ENCODE data around the gene DGKI. TPM values are rescaled to one million over a fixed set of nuclear protein-coding genes. Genes with fewer than 3 reads are reported as not detected.

Gene DGKI
- polyA plus RNA-seq, 2 of the 4 experiments (the other 2 are of a cell fraction) = 0.05 to 0.08 TPM

DNA sequence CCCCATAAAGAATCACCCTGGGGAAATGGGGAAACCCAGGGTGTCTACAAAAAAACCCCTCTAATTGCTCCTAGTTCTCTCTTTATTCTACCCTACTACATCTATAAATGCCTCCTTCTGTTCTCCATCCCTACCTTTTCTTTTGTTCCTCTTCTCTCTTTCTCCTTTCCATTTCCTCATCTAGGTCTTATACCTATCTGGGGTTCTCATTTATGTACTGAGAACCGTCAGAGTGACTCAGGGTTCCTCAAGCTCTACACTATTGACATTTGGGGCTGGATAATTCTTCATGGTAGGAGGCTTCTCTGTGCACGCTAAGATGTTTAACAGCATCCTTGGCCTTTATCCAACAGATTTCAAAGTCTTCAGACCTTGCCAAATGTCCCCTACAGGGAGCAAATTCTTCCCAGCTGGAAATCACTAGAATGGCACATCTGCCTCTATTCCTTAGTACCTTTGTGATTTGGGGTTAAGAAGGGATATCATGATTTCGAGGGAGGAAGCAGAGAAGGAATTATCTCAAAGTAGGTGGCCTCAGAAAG, 365.9 kb downstream of the DGKI start:
- Histone ChIP-seq H3K27ac (no peak overlapping the region), H3K9me3 (no peaks in the 10 kb centered on the region), H3K4me1 (no peaks in the 10 kb centered on the region), H3K4me2 (no peak overlapping the region), H3K4me3 (no peak overlapping the region)
- TF ChIP-seq ESRRA (IDR thresholded peaks at IDR 0.05; ENCODE audit: borderline replicate concordance, low read length) = no peak
- no peak for TF ChIP-seq RFX5 (IDR thresholded peaks at IDR 0.05)
- TF ChIP-seq ZFP36 (IDR thresholded peaks at IDR 0.05; ENCODE audit: borderline replicate concordance, partially characterized antibody) = no peak
- TF ChIP-seq, protein P1, sequence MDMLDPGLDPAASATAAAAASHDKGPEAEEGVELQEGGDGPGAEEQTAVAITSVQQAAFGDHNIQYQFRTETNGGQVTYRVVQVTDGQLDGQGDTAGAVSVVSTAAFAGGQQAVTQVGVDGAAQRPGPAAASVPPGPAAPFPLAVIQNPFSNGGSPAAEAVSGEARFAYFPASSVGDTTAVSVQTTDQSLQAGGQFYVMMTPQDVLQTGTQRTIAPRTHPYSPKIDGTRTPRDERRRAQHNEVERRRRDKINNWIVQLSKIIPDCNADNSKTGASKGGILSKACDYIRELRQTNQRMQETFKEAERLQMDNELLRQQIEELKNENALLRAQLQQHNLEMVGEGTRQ (IDR thresholded peaks at IDR 0.05) = no peak
- no peak for TF ChIP-seq CHD2 (IDR thresholded peaks at IDR 0.05; ENCODE audit: low read length, partially characterized antibody)
- no peak for TF ChIP-seq TFCP2L1 (CRISPR knock-in tag; IDR thresholded peaks at IDR 0.05)
- TF ChIP-seq BHLHE40 (IDR thresholded peaks at IDR 0.05; ENCODE audit: low read depth, low read length) = no peak
- TF ChIP-seq RNF2 (IDR thresholded peaks at IDR 0.05; ENCODE audit: borderline replicate concordance, low read depth) = no peak
- TF ChIP-seq, protein P2, sequence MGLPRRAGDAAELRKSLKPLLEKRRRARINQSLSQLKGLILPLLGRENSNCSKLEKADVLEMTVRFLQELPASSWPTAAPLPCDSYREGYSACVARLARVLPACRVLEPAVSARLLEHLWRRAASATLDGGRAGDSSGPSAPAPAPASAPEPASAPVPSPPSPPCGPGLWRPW (IDR thresholded peaks at IDR 0.05) = no peak
- TF ChIP-seq, protein P3, sequence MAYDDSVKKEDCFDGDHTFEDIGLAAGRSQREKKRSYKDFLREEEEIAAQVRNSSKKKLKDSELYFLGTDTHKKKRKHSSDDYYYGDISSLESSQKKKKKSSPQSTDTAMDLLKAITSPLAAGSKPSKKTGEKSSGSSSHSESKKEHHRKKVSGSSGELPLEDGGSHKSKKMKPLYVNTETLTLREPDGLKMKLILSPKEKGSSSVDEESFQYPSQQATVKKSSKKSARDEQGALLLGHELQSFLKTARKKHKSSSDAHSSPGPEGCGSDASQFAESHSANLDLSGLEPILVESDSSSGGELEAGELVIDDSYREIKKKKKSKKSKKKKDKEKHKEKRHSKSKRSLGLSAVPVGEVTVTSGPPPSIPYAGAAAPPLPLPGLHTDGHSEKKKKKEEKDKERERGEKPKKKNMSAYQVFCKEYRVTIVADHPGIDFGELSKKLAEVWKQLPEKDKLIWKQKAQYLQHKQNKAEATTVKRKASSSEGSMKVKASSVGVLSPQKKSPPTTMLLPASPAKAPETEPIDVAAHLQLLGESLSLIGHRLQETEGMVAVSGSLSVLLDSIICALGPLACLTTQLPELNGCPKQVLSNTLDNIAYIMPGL (CRISPR knock-in tag; IDR thresholded peaks at IDR 0.05; ENCODE audit: borderline replicate concordance) = no peak
- TF ChIP-seq GATA3 (IDR thresholded peaks at IDR 0.05; ENCODE audit: borderline replicate concordance) = no peak
- no peak for TF ChIP-seq JUNB (IDR thresholded peaks at IDR 0.05)
- TF ChIP-seq NR3C1 (IDR thresholded peaks at IDR 0.05) = no peak
- TF ChIP-seq, protein P4, sequence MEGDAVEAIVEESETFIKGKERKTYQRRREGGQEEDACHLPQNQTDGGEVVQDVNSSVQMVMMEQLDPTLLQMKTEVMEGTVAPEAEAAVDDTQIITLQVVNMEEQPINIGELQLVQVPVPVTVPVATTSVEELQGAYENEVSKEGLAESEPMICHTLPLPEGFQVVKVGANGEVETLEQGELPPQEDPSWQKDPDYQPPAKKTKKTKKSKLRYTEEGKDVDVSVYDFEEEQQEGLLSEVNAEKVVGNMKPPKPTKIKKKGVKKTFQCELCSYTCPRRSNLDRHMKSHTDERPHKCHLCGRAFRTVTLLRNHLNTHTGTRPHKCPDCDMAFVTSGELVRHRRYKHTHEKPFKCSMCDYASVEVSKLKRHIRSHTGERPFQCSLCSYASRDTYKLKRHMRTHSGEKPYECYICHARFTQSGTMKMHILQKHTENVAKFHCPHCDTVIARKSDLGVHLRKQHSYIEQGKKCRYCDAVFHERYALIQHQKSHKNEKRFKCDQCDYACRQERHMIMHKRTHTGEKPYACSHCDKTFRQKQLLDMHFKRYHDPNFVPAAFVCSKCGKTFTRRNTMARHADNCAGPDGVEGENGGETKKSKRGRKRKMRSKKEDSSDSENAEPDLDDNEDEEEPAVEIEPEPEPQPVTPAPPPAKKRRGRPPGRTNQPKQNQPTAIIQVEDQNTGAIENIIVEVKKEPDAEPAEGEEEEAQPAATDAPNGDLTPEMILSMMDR (IDR thresholded peaks at IDR 0.05) = no peak
- no peak for TF ChIP-seq FOSB (CRISPR knock-in tag; IDR thresholded peaks at IDR 0.05)
- TF ChIP-seq, protein P5, sequence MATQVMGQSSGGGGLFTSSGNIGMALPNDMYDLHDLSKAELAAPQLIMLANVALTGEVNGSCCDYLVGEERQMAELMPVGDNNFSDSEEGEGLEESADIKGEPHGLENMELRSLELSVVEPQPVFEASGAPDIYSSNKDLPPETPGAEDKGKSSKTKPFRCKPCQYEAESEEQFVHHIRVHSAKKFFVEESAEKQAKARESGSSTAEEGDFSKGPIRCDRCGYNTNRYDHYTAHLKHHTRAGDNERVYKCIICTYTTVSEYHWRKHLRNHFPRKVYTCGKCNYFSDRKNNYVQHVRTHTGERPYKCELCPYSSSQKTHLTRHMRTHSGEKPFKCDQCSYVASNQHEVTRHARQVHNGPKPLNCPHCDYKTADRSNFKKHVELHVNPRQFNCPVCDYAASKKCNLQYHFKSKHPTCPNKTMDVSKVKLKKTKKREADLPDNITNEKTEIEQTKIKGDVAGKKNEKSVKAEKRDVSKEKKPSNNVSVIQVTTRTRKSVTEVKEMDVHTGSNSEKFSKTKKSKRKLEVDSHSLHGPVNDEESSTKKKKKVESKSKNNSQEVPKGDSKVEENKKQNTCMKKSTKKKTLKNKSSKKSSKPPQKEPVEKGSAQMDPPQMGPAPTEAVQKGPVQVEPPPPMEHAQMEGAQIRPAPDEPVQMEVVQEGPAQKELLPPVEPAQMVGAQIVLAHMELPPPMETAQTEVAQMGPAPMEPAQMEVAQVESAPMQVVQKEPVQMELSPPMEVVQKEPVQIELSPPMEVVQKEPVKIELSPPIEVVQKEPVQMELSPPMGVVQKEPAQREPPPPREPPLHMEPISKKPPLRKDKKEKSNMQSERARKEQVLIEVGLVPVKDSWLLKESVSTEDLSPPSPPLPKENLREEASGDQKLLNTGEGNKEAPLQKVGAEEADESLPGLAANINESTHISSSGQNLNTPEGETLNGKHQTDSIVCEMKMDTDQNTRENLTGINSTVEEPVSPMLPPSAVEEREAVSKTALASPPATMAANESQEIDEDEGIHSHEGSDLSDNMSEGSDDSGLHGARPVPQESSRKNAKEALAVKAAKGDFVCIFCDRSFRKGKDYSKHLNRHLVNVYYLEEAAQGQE (IDR thresholded peaks at IDR 0.05) = no peak
- no peak for TF ChIP-seq JUN (IDR thresholded peaks at IDR 0.05)
- TF ChIP-seq, protein P6, sequence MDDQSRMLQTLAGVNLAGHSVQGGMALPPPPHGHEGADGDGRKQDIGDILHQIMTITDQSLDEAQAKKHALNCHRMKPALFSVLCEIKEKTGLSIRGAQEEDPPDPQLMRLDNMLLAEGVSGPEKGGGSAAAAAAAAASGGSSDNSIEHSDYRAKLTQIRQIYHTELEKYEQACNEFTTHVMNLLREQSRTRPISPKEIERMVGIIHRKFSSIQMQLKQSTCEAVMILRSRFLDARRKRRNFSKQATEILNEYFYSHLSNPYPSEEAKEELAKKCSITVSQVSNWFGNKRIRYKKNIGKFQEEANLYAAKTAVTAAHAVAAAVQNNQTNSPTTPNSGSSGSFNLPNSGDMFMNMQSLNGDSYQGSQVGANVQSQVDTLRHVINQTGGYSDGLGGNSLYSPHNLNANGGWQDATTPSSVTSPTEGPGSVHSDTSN (IDR thresholded peaks at IDR 0.05) = no peak
- TF ChIP-seq ZNF302 (CRISPR knock-in tag; IDR thresholded peaks at IDR 0.05) = no peak
- no peak for TF ChIP-seq TP53 (CRISPR knock-in tag; IDR thresholded peaks at IDR 0.05)
- no peak for DNase-seq (ENCODE audit: low read depth in 1 of 2, low spot score in 1 of 2)
- 0% methylated on average over 3 of the region's 3 CpGs for WGBS (ENCODE audit: missing lambda C conversion rate)
- POLR2A ChIA-PET = no interaction called here
- no peak for ATAC-seq
- no peak for FAIRE-seq
- CTCF ChIA-PET = no interaction called here
